Suprapubic skin (tissue), 4 donors: ENCODE measurements around the gene BORA.

Experiments
- CTCF ChIP-seq, 2 donors: fragments of 200-600 bp in 1 of 2; fragments of 450-650 bp in 1 of 2; sonication (generic) in 1 of 2; IDR thresholded peaks; one replicate each; pipeline ENCODE4 v1.5.1; 2016 to 2019; ENCODE audit warnings: antibody characterized with exemption in 2 of 2, mild to moderate bottlenecking in 1 of 2, moderate library complexity in 1 of 2
- EP300 ChIP-seq: sonication (generic); formaldehyde crosslinking; IDR thresholded peaks from one replicate; pipeline ENCODE4 v1.6.1; 2017; ENCODE audit warnings: antibody characterized with exemption
- POLR2A ChIP-seq, 2 donors: fragments of 450-650 bp; IDR thresholded peaks; one replicate each; pipeline ENCODE4 v1.6.1; 2017; ENCODE audit warnings: antibody characterized with exemption in 2 of 2, mild to moderate bottlenecking in 2 of 2, moderate library complexity in 2 of 2
- POLR2AphosphoS5 ChIP-seq, 3 donors: sonication (generic); formaldehyde crosslinking; IDR thresholded peaks; one replicate each; pipeline ENCODE4 v1.6.1; 2017; ENCODE audit warnings: antibody characterized with exemption in 3 of 3

GRCh38 chr13:72698164-72698563 is 29.6 kb upstream of the BORA start:
- TF ChIP-seq EP300 (no peak), CTCF (IDR thresholded peaks at IDR 0.05) (no peak), POLR2A (IDR thresholded peaks at IDR 0.05) (no peak), POLR2AphosphoS5 (IDR thresholded peaks at IDR 0.05) (no peak)
